ENCODE measurements around the gene GABBR2. TPM values are rescaled to one million over a fixed set of nuclear protein-coding genes. Genes with fewer than 3 reads are reported as not detected.

The GABBR2 gene
- total and polyA plus RNA-seq, 2 donors: 0.04 to 0.53 TPM

DNA sequence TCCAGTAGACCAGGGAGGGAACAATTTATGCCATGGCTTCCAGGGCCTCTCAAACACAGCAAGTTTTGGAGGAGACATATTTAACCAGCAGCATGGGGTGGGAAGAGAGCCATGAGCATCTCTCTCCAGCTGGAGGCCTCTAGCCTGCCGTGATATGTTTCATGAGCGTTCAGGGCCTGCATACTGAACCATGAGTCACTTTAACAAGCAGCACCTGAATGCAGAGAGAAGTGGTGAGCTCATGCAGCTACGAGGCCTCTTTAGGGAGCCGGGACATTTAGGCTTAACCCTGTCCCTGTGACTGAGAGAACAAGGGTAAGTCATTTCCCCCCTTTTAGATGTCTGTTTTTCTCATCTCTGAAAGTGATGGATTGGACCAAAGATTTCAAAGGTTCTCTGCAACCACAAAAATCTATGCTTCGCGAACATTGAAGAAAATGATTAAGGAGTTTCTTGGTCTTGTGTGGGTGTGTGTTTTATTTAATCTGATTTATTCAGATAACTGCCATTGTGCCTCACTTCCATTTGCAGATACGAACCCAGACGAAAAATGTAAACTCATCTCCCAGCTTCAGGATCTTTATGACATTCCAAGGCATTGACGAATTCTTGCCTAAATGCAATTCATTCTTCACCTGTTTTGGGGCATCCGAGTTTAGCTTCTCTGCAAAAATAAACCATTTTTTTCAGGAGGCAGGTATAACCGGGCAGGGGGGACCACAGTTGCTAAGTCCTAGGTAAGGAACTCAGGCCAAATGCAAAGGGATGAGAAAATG is 157.0 kb downstream of the GABBR2 start:
- Histone ChIP-seq H3K27ac (ENCODE audit: low read depth) (no peak overlapping the region), H3K36me3 (ENCODE audit: insufficient read depth) (no peaks in the 10 kb centered on the region), H3K4me1 (ENCODE audit: insufficient read depth) (no peaks in the 10 kb centered on the region), H3K4me3 (ENCODE audit: low read depth, low read length) (no peak overlapping the region)
- no peak for DNase-seq (ENCODE audit: extremely low spot score)
- 64% methylated on average over 11 of the region's 11 CpGs for WGBS

DNA sequence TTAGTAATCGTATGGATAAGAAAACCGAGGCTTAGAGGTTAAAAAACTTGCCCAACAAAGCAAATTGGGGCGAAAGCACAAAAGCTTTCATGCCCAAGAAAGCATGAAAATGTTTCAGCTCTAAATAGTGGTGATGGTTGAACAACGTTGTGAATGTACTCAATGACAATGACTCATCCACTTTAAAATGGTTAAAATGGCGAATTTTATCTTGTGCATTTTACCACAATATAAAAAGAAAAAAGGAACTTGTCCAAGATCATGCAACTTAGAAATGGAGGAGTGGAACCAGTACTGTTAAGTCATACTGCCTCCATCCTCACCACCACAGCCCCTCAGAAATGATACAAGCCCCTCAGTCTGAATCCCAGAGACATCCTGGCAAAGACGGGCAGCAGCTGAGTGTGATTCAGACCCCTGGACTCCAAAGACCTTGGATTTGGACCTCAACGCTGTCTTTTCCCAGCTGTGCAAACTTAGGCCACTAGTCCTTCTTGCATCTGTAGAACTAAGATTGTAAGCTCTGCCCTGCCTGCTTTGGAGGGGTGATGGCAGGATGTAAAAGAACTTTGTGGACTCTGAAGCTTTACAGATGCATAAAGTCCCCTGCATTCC is 158.4 kb downstream of the GABBR2 start:
- no peaks in the 10 kb centered on the region for H3K36me3 ChIP-seq (ENCODE audit: insufficient read depth)
- DNase-seq (ENCODE audit: extremely low spot score): no peak
- H3K27ac ChIP-seq (ENCODE audit: low read depth): no peak overlapping the region
- no peaks in the 10 kb centered on the region for H3K4me1 ChIP-seq (ENCODE audit: insufficient read depth)
- no peak overlapping the region for H3K4me3 ChIP-seq (ENCODE audit: low read depth, low read length)
- 73% methylated on average over 7 of the region's 7 CpGs for WGBS

DNA sequence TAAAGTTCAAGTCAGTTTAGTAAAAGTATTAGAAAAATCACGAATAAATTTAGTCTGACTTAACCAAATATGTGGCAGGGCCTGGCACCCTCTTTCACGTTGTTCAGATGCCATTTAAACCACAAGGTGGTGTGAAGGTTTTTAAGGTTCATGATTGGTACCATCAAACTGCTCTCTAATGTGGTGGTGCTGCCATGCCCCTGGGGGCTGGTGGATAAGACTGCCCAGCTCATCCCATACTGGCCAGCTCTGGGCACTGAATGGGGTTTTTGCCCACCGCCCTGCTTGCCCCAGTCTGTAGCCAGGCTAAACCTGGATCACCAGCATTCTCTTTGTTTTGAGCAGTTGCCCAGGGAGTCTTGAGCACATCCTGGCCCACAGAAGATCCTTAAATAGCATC is 159.3 kb downstream of the GABBR2 start:
- H3K27ac ChIP-seq (ENCODE audit: low read depth): no peak overlapping the region
- WGBS: 81% methylated on average over 3 of the region's 3 CpGs
- H3K4me1 ChIP-seq (ENCODE audit: insufficient read depth): no peaks in the 10 kb centered on the region
- no peaks in the 10 kb centered on the region for H3K36me3 ChIP-seq (ENCODE audit: insufficient read depth)
- H3K4me3 ChIP-seq (ENCODE audit: low read depth, low read length): no peak overlapping the region
- no peak for DNase-seq (ENCODE audit: extremely low spot score)

DNA sequence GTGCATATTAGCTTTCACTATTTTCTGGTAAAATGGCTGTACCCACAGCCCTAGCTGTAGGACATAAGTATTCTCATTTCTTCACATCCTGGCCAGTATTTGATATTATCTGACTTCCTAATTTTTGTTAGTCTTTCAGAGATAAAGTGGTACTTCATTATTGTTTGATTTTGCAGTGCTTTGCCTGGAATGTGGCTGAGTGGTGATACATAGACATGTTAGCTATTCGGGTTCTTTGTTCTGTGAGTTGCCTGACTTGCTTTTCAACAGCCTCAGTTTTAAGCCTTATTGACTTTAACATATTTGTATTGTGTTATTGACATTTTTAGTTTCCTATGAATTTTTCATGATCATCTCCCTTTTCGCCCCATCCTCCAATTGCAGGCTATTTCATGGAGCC is 161.1 kb downstream of the GABBR2 start:
- no peaks in the 10 kb centered on the region for H3K36me3 ChIP-seq (ENCODE audit: insufficient read depth)
- DNase-seq (ENCODE audit: extremely low spot score): no peak
- H3K27ac ChIP-seq (ENCODE audit: low read depth): no peak overlapping the region
- no peak overlapping the region for H3K4me3 ChIP-seq (ENCODE audit: low read depth, low read length)
- WGBS: 86% methylated on average over 2 of the region's 2 CpGs
- H3K4me1 ChIP-seq (ENCODE audit: insufficient read depth): no peaks in the 10 kb centered on the region

DNA sequence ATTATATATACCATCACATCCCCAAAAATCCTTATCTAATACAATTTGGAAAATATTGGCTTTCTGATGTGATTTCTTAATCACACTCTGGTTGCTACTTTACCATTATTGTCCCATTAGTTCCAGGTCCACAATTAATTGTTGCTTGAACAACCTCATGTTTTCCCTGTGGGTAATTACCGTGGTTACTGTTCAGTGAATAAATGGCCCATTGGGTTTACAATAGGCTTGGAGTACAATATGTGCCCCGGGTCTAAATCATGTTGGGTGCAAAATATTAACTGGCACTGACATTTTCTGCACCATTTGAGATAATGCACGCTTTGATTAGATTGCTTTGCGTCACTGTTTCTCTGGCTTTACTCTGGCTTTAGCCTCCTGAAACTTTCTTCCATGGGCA is 163.7 kb downstream of the GABBR2 start:
- 69% methylated on average over 4 of the region's 4 CpGs for WGBS
- no peak overlapping the region for H3K27ac ChIP-seq (ENCODE audit: low read depth)
- no peaks in the 10 kb centered on the region for H3K4me1 ChIP-seq (ENCODE audit: insufficient read depth)
- DNase-seq (ENCODE audit: extremely low spot score): no peak
- H3K36me3 ChIP-seq (ENCODE audit: insufficient read depth): no peaks in the 10 kb centered on the region
- no peak overlapping the region for H3K4me3 ChIP-seq (ENCODE audit: low read depth, low read length)

DNA sequence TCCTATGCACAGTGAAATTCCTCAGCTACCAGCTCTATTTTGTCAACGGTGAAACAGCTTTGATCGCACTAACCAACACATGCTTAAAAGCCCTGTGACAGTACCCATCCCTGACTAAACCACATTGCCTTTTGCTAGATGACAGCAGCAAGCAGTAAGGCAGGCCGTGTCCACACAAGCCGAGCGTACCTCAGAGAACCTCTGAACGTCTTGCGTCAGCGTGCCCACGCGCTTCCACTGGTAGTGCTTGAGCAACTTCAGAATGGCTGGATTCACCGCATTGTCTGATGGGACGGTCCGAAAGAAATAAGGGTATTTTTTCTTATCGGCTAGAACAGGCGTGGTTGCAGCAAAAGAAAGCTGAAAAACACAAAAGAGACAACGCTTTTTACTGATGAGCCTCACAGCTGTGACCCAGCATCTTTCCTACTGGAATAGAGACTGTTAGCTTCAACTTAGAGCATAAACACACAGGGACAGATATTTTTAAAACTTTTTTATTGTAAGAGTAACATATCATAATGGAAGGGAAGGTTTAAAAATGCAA is 167.0 kb downstream of the GABBR2 start:
- no peaks in the 10 kb centered on the region for H3K4me1 ChIP-seq (ENCODE audit: insufficient read depth)
- H3K27ac ChIP-seq (ENCODE audit: low read depth): no peak overlapping the region
- no peak overlapping the region for H3K4me3 ChIP-seq (ENCODE audit: low read depth, low read length)
- DNase-seq (ENCODE audit: extremely low spot score): no peak
- H3K36me3 ChIP-seq (ENCODE audit: insufficient read depth): no peaks in the 10 kb centered on the region
- 88% methylated on average over 16 of the region's 16 CpGs for whole genome bisulfite sequencing

DNA sequence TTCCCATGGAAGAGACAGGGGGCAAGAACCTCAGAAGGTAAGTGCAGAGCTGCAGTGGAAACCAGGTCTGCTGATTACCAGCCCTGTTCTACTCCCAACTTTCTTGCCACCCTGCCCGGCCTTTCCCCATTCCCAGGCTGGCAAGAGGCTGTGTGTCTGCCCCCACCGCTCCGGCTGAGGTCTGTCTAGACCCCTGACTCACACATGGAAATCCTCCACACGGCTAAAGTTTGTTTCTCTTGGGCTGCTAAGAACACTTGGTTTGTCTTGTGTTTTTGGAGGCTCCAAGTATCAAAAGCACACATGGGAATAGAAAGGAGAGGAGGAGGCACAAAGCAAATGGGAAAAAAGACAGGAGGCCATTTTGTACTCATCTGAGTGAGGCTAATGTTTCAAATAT is 168.3 kb downstream of the GABBR2 start:
- H3K36me3 ChIP-seq (ENCODE audit: insufficient read depth): no peaks in the 10 kb centered on the region
- H3K4me1 ChIP-seq (ENCODE audit: insufficient read depth): no peaks in the 10 kb centered on the region
- 87% methylated on average over 4 of the region's 4 CpGs for WGBS
- no peak overlapping the region for H3K4me3 ChIP-seq (ENCODE audit: low read depth, low read length)
- no peak for DNase-seq (ENCODE audit: extremely low spot score)
- H3K27ac ChIP-seq (ENCODE audit: low read depth): no peak overlapping the region

DNA sequence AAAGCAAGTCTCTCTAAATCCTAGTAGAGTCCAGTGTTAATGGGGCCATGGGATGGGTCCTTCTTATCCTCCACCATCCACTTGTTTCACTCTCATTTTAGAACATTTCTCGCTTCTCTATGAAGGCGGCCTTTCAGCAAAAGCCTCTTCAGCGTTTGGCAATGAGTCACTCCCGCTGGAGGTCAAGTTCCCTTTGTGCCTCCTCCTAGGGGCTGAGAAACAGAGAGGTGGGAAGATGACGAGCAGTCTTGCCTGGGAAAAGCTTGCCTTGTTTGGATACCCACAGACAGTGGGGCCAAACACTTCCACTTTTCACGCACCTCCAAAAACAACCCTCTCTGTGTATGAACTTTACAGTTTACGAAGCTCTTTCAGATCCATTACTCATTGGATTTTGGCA is 168.8 kb downstream of the GABBR2 start:
- no peak overlapping the region for H3K4me3 ChIP-seq (ENCODE audit: low read depth, low read length)

DNA sequence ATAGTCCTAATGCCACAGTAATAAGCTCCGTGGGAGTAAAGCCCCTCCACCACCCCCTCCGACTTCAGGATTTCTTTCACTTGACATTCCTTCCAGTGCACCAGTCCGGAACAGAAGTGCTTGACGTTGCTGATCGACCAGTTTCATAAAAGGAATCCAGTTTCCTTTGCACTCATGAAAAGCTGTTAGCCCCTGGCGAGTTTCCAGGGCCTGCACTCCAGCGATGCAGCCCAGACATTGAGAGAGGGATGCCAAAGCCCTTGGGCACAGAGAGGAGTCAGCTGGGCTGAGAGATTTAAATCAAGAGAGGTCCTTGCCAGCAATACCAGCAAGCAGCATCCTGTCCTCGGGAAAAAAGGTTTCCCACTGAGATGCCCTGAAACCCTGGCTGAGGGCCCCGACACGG is 170.1 kb downstream of the GABBR2 start:
- H3K4me1 ChIP-seq (ENCODE audit: insufficient read depth): no peaks in the 10 kb centered on the region
- no peak overlapping the region for H3K27ac ChIP-seq (ENCODE audit: low read depth)
- H3K4me3 ChIP-seq (ENCODE audit: low read depth, low read length): no peak overlapping the region
- H3K36me3 ChIP-seq (ENCODE audit: insufficient read depth): no peaks in the 10 kb centered on the region
- 61% methylated on average over 10 of the region's 10 CpGs for WGBS
- DNase-seq (ENCODE audit: extremely low spot score): no peak

More for the DNA sequence above, 168.8 kb downstream of the GABBR2 start:
- no peaks in the 10 kb centered on the region for H3K36me3 ChIP-seq (ENCODE audit: insufficient read depth)
- H3K4me1 ChIP-seq (ENCODE audit: insufficient read depth): no peaks in the 10 kb centered on the region
- DNase-seq (ENCODE audit: extremely low spot score): no peak
- no peak overlapping the region for H3K27ac ChIP-seq (ENCODE audit: low read depth)
- 76% methylated on average over 7 of the region's 7 CpGs for WGBS

DNA sequence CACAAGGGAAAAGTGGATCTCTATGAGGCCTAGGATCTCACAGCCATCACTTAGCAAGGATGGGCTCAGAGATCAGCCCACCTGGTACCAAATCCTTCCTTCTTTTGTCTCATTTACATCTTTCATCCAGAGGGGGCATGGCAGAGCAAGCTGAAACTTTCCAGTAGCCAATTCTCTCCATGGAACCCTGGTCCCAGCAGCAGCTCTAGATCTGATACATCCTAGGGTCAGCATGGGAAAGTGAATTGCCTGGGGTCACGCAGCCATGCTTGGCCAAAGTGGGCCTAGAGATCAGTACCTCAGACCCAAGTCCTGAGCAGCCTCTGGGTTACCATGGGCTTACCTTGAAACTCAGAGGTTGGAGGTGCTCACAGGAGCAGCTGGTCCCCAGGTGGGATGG is 170.5 kb downstream of the GABBR2 start:
- Histone ChIP-seq H3K4me3 (ENCODE audit: low read depth, low read length) (no peak overlapping the region), H3K36me3 (ENCODE audit: insufficient read depth) (no peaks in the 10 kb centered on the region), H3K4me1 (ENCODE audit: insufficient read depth) (no peaks in the 10 kb centered on the region), H3K27ac (ENCODE audit: low read depth) (no peak overlapping the region)
- 95% methylated on average over 1 of the region's 1 CpG for WGBS
- no peak for DNase-seq (ENCODE audit: extremely low spot score)

DNA sequence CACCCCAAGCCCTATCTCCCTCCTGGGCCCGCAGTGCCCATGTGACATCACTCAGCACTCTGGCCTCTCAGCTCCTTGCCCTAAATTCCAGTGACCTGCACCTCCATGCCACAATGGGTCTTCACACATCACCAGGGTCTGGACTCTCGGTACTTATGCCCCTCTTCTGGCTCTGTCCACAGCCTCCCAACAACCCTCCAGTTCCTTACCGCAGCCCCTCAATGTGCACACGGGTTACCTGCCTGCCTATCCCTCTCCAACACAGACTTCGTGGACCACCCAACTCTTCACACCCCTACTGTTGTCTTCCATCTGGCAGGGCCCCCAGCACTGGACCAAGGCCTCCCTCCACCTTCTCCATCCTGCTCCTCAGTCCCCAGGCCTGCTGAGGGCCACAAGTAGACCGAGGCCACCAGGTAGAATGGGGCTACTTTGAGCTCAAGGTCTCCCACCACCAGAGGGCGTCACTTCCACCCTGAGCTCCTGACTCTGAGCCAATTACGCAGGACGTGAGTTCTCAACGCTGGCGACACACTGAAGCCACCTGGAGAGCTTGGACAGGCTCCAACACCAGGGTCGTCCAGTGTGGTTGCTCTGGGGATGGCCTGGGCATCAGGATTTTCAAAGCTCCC is 172.1 kb downstream of the GABBR2 start:
- H3K27ac ChIP-seq (ENCODE audit: low read depth): no peak overlapping the region
- no peaks in the 10 kb centered on the region for H3K36me3 ChIP-seq (ENCODE audit: insufficient read depth)
- WGBS: 53% methylated on average over 12 of the region's 12 CpGs
- H3K4me3 ChIP-seq (ENCODE audit: low read depth, low read length): no peak overlapping the region
- H3K4me1 ChIP-seq (ENCODE audit: insufficient read depth): no peaks in the 10 kb centered on the region
- DNase-seq (ENCODE audit: extremely low spot score): no peak

DNA sequence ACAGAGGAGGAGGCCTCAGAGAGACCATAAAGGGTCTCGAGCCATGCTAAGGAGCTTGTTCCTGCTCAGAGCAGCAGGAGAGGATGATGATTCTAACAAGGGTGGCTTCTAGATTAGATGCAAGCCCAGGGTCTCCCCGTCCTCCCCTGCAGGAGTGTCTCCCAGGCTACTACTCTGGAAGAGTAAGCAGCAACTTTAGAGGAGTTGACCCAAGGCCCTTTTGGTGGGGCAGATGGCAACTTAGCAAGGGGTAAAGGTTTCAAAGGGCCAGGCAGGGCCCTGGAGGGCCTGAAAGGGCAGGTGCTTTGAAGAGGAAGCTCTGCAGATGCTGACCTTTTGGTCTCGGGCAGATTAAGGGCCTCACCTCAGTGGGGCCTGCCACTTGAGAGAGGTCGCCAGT is 174.9 kb downstream of the GABBR2 start:
- Histone ChIP-seq H3K4me3 (ENCODE audit: low read depth, low read length) (no peak overlapping the region), H3K36me3 (ENCODE audit: insufficient read depth) (no peaks in the 10 kb centered on the region), H3K4me1 (ENCODE audit: insufficient read depth) (no peaks in the 10 kb centered on the region), H3K27ac (ENCODE audit: low read depth) (no peak overlapping the region)
- DNase-seq (ENCODE audit: extremely low spot score): no peak
- WGBS: 72% methylated on average over 4 of the region's 4 CpGs

DNA sequence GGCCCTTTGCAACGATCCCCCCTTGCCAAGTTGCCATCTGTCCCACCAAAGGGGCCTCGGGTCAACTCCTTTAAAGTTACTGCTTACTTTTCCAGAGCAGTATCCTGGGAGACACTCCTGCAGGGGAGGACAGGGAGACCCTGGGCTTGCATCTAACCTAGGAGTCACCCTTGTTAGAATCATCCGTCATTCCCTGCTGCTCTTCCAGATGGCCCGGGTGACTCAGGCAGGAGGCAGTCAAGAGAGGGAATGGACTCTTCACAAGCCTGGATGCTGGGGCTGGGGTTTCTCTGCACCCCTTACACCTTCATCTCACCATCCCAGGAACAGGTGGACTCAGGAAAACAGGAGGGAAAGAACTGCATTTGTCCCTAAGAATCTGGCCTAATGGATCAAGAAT is 175.6 kb downstream of the GABBR2 start:
- no peak for DNase-seq (ENCODE audit: extremely low spot score)
- Histone ChIP-seq H3K36me3 (ENCODE audit: insufficient read depth) (no peaks in the 10 kb centered on the region), H3K4me1 (ENCODE audit: insufficient read depth) (no peaks in the 10 kb centered on the region), H3K4me3 (ENCODE audit: low read depth, low read length) (no peak overlapping the region), H3K27ac (ENCODE audit: low read depth) (no peak overlapping the region)
- WGBS: 52% methylated on average over 4 of the region's 4 CpGs

DNA sequence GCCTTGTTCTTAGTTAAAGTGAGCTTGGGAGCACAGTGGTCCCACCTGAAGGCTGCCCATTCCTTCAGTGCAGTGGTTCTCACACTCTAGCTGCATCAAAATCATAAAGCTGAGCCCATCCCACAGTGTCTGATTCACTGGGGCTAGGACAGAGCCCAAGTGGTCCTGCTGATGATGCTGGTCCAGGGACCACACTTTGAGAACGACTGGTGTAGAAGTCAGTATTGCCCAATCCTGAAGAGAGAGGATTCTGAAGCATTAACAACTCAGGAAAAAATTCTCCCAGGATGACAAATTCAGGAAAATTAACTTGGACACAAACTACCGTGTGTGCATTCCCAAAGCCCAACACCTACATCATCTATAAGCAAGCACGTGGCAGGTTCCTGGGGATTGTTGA is 176.2 kb downstream of the GABBR2 start:
- 72% methylated on average over 3 of the region's 3 CpGs for WGBS
- DNase-seq (ENCODE audit: extremely low spot score): no peak
- Histone ChIP-seq H3K27ac (ENCODE audit: low read depth) (no peak overlapping the region), H3K4me1 (ENCODE audit: insufficient read depth) (no peaks in the 10 kb centered on the region), H3K4me3 (ENCODE audit: low read depth, low read length) (no peak overlapping the region), H3K36me3 (ENCODE audit: insufficient read depth) (no peaks in the 10 kb centered on the region)

Data from urinary bladder (tissue), 4 donors.